ENCODE results near the gene LHFPL6.

LHFPL6 gene

GRCh38 chr13:39602614-39603366 is at the start of gene LHFPL6:
Gene LHFPL6 (minus strand): TSS chr13:39603193.
- peak in 53 of 56 donors; percentile 0 to 79 (median 59) for DNase-seq

- DNase-seq = no peak
Observed at GRCh38 chr13:39646122-39646521, 43.1 kb upstream of the LHFPL6 start.

- DNase-seq = no peak
Observed at GRCh38 chr13:39641645-39642044, 38.7 kb upstream of the LHFPL6 start.

GRCh38 chr13:39637890-39638289 is 34.9 kb upstream of the LHFPL6 start:
- no peak for DNase-seq

GRCh38 chr13:39635564-39635963 is 32.6 kb upstream of the LHFPL6 start:
- DNase-seq = no peak

GRCh38 chr13:39632994-39633393 is 30.0 kb upstream of the LHFPL6 start:
- no peak for DNase-seq

GRCh38 chr13:39631307-39631706 is 28.3 kb upstream of the LHFPL6 start:
- DNase-seq = no peak

- no peak for DNase-seq
Observed at GRCh38 chr13:39623466-39623865, 20.5 kb upstream of the LHFPL6 start.

- DNase-seq = no peak
Observed at GRCh38 chr13:39618561-39618960, 15.6 kb upstream of the LHFPL6 start.

- peak in 31 of 56 donors; percentile 0 to 70 (median 13) for DNase-seq
Observed at GRCh38 chr13:39616087-39616694, 13.2 kb upstream of the LHFPL6 start.

GRCh38 chr13:39612023-39612637 is 9.1 kb upstream of the LHFPL6 start:
- DNase-seq = peak in 33 of 56 donors; percentile 0 to 90 (median 28)

GRCh38 chr13:39607876-39608275 is 4.9 kb upstream of the LHFPL6 start:
- DNase-seq = no peak

- DNase-seq = no peak
Observed at GRCh38 chr13:39605677-39606320, 2.8 kb upstream of the LHFPL6 start.

- no peak for DNase-seq
Observed at GRCh38 chr13:39604756-39605155, 1.8 kb upstream of the LHFPL6 start.

- peak in 10 of 56 donors; percentile 6 to 57 (median 24) for DNase-seq
Observed at GRCh38 chr13:39603424-39603947, 493 bp upstream of the LHFPL6 start.

- DNase-seq = no peak
Observed at GRCh38 chr13:39602277-39602613, 748 bp downstream of the LHFPL6 start.

GRCh38 chr13:39601636-39602035 is 1.4 kb downstream of the LHFPL6 start:
- DNase-seq = no peak

GRCh38 chr13:39600766-39601165 is 2.2 kb downstream of the LHFPL6 start:
- DNase-seq = peak in 14 of 56 donors; percentile 2 to 41 (median 12)

GRCh38 chr13:39599842-39600241 is 3.2 kb downstream of the LHFPL6 start:
- no peak for DNase-seq

GRCh38 chr13:39599012-39599411 is 4.0 kb downstream of the LHFPL6 start:
- no peak for DNase-seq

- no peak for DNase-seq
Observed at GRCh38 chr13:39597838-39598237, 5.2 kb downstream of the LHFPL6 start.

- DNase-seq = no peak
Observed at GRCh38 chr13:39596685-39597084, 6.3 kb downstream of the LHFPL6 start.

Data from amygdala (tissue), 56 donors.